Neural cell (in vitro differentiated cells): ENCODE results near the gene TBC1D8. TPM values are rescaled to one million over a fixed set of nuclear protein-coding genes. Genes with fewer than 3 reads are reported as not detected.

ENCODE experiments used
- H2AFZ ChIP-seq: fragments of 200-600, 300-800 bp; sonication (generic), shearing (Covaris generic); 2 replicates; pipeline ENCODE4 v1.6.0; 2014; ENCODE audit warnings: low read depth, mild to moderate bottlenecking, antibody characterized with exemption, low read length, moderate library complexity
- H3F3A ChIP-seq: fragments of 200-600 bp; shearing (Covaris generic); 2 replicates; pipeline ENCODE4 v1.6.1; 2016; ENCODE audit warnings: mild to moderate bottlenecking, moderate library complexity, mixed read lengths, antibody characterized with exemption, low read length; ENCODE audit not compliant: insufficient read depth, poor library complexity, severe bottlenecking
- H3K27ac ChIP-seq: fragments of 200-600, 300-800 bp; sonication (generic), shearing (Covaris generic); 2 replicates; pipeline ENCODE4 v1.5.1; 2014; ENCODE audit warnings: mild to moderate bottlenecking, low read length, moderate library complexity
- H3K27me3 ChIP-seq: fragments of 300-800, 200-600 bp; sonication (generic), shearing (Covaris generic); 2 replicates; pipeline ENCODE4 v1.6.0; 2014; ENCODE audit warnings: mild to moderate bottlenecking, low read depth, low read length, moderate library complexity; ENCODE audit not compliant: insufficient read depth
- H3K36me3 ChIP-seq: fragments of 300-800, 200-600 bp; sonication (generic), shearing (Covaris generic); 2 replicates; pipeline ENCODE4 v1.5.1; 2014; ENCODE audit warnings: mild to moderate bottlenecking, antibody characterized with exemption, low read length, moderate library complexity; ENCODE audit not compliant: insufficient read depth
- H3K4me2 ChIP-seq: fragments of 300-800, 200-600 bp; sonication (generic), shearing (Covaris generic); 2 replicates; pipeline ENCODE4 v1.6.0; 2014; ENCODE audit warnings: mild to moderate bottlenecking, low read length
- H3K4me3 ChIP-seq: fragments of 300-800, 200-600 bp; sonication (generic), shearing (Covaris generic); 2 replicates; pipeline ENCODE4 v1.5.1; 2014; ENCODE audit warnings: mild to moderate bottlenecking, low read length, moderate library complexity
- H3K79me2 ChIP-seq: fragments of 200-600 bp; shearing (Covaris generic); replicated peaks from 2 replicates; pipeline ENCODE4 v1.6.0; 2014; ENCODE audit warnings: mild to moderate bottlenecking, low read length, moderate library complexity; ENCODE audit not compliant: insufficient read depth
- H3K9ac ChIP-seq: fragments of 300-800, 200-600 bp; sonication (generic), shearing (Covaris generic); 2 replicates; pipeline ENCODE4 v1.6.1; 2016; ENCODE audit warnings: mild to moderate bottlenecking, low read length, mixed read lengths
- H3K9me2 ChIP-seq: fragments of 200-600 bp; shearing (Covaris generic); 2 replicates; pipeline ENCODE4 v1.6.1; 2016; ENCODE audit warnings: mild to moderate bottlenecking, low read length, mixed read lengths; ENCODE audit not compliant: insufficient read depth
- H3K9me3 ChIP-seq: fragments of 200-600, 300-800 bp; sonication (generic), shearing (Covaris generic); 2 replicates; pipeline ENCODE4 v1.6.1; 2016; ENCODE audit warnings: mild to moderate bottlenecking, mixed run types, low read length, moderate library complexity, mixed read lengths
- H4K20me1 ChIP-seq: fragments of 200-600 bp; shearing (Covaris generic); 2 replicates; pipeline ENCODE4 v1.6.1; 2016; ENCODE audit warnings: mild to moderate bottlenecking, mixed run types; ENCODE audit not compliant: insufficient read depth
- EP300 ChIP-seq: fragments of 450-650 bp; conservative IDR thresholded peaks from 2 replicates; pipeline ENCODE4 v1.6.1; 2014; ENCODE audit warnings: antibody characterized with exemption, mild to moderate bottlenecking, moderate library complexity; ENCODE audit not compliant: poor library complexity, severe bottlenecking
- EZH2 ChIP-seq: fragments of 200-600, 300-800 bp; shearing (Covaris generic), sonication (generic); IDR thresholded peaks from 2 replicates; pipeline ENCODE4 v1.6.1; 2014; ENCODE audit warnings: antibody characterized with exemption, low read length, borderline replicate concordance, mild to moderate bottlenecking; ENCODE audit not compliant: insufficient read depth, poor library complexity, severe bottlenecking
- MXI1 ChIP-seq: fragments of 450-650 bp; conservative IDR thresholded peaks from 2 replicates; pipeline ENCODE4 v1.6.1; 2014; ENCODE audit warnings: antibody characterized with exemption, mild to moderate bottlenecking; ENCODE audit not compliant: poor library complexity, severe bottlenecking
- POLR2AphosphoS5 ChIP-seq: IDR thresholded peaks from 2 replicates; pipeline ENCODE4 v1.6.1; 2012
- SMC3 ChIP-seq: fragments of 450-650 bp; conservative IDR thresholded peaks from 2 replicates; pipeline ENCODE4 v1.6.1; 2014; ENCODE audit warnings: antibody characterized with exemption, mild to moderate bottlenecking, moderate library complexity; ENCODE audit not compliant: poor library complexity
- TAF1 ChIP-seq: IDR thresholded peaks from 2 replicates; pipeline ENCODE4 v1.6.1; 2012; ENCODE audit warnings: low read depth
- polyA plus RNA-seq: library from polyadenylated mRNA; depleted of rRNA; stranded (reverse); fragments of >200 nt; gene quantifications from 2 replicates; pipeline ENCODE4 v1.2.3, GENCODE V29; 2014
- TF ChIP-seq, protein P1 (sequence below): fragments of 450-650 bp; IDR thresholded peaks from 2 replicates; pipeline ENCODE4 v1.5.1; 2014; ENCODE audit warnings: antibody characterized with exemption, mild to moderate bottlenecking, moderate library complexity; ENCODE audit not compliant: poor library complexity, severe bottlenecking
- TF ChIP-seq, protein P2 (sequence below): IDR thresholded peaks from 2 replicates; pipeline ENCODE4 v1.6.1; 2012; ENCODE audit warnings: borderline replicate concordance

TBC1D8 gene
- polyA plus RNA-seq, 1 donor from 2014 or later = 5.3 TPM

DNA sequence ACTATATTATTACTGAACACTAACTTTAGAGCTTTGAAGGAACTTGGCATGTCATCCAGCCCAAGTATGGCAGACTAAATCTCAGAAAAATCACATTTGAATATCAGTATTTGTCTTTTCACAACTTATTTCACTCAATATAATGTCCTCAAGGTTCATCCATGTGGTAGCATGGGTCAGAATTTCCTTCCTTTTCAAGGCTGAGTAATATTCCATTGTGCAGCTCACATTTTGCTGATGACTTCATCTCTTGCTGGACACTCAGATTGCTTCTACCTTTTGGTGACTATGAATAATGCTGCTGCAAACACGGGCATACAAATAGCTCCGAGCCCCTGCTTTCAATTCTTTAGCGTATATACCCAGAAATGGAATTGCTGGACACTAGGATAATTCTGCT lies 102.4 kb downstream of the TBC1D8 start:
- no peak overlapping the region for H3K4me3 ChIP-seq
- no peak overlapping the region for H3K9ac ChIP-seq
- no peak overlapping the region for H2AFZ ChIP-seq
- H3F3A ChIP-seq = no peaks in the 10 kb centered on the region
- no peaks in the 10 kb centered on the region for H3K79me2 ChIP-seq
- TF ChIP-seq EP300 (no peak), EZH2 (no peak), SMC3 (no peak), MXI1 (no peak)
- TF ChIP-seq, protein P1, sequence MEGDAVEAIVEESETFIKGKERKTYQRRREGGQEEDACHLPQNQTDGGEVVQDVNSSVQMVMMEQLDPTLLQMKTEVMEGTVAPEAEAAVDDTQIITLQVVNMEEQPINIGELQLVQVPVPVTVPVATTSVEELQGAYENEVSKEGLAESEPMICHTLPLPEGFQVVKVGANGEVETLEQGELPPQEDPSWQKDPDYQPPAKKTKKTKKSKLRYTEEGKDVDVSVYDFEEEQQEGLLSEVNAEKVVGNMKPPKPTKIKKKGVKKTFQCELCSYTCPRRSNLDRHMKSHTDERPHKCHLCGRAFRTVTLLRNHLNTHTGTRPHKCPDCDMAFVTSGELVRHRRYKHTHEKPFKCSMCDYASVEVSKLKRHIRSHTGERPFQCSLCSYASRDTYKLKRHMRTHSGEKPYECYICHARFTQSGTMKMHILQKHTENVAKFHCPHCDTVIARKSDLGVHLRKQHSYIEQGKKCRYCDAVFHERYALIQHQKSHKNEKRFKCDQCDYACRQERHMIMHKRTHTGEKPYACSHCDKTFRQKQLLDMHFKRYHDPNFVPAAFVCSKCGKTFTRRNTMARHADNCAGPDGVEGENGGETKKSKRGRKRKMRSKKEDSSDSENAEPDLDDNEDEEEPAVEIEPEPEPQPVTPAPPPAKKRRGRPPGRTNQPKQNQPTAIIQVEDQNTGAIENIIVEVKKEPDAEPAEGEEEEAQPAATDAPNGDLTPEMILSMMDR = no peak
- TF ChIP-seq, protein P2, sequence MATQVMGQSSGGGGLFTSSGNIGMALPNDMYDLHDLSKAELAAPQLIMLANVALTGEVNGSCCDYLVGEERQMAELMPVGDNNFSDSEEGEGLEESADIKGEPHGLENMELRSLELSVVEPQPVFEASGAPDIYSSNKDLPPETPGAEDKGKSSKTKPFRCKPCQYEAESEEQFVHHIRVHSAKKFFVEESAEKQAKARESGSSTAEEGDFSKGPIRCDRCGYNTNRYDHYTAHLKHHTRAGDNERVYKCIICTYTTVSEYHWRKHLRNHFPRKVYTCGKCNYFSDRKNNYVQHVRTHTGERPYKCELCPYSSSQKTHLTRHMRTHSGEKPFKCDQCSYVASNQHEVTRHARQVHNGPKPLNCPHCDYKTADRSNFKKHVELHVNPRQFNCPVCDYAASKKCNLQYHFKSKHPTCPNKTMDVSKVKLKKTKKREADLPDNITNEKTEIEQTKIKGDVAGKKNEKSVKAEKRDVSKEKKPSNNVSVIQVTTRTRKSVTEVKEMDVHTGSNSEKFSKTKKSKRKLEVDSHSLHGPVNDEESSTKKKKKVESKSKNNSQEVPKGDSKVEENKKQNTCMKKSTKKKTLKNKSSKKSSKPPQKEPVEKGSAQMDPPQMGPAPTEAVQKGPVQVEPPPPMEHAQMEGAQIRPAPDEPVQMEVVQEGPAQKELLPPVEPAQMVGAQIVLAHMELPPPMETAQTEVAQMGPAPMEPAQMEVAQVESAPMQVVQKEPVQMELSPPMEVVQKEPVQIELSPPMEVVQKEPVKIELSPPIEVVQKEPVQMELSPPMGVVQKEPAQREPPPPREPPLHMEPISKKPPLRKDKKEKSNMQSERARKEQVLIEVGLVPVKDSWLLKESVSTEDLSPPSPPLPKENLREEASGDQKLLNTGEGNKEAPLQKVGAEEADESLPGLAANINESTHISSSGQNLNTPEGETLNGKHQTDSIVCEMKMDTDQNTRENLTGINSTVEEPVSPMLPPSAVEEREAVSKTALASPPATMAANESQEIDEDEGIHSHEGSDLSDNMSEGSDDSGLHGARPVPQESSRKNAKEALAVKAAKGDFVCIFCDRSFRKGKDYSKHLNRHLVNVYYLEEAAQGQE = no peak
- H3K9me3 ChIP-seq = no peaks in the 10 kb centered on the region
- H3K27me3 ChIP-seq = no peaks in the 10 kb centered on the region
- H4K20me1 ChIP-seq = no peaks in the 10 kb centered on the region
- no peaks in the 10 kb centered on the region for H3K9me2 ChIP-seq
- no peak overlapping the region for H3K27ac ChIP-seq
- no peak overlapping the region for H3K4me2 ChIP-seq
- no peaks in the 10 kb centered on the region for H3K36me3 ChIP-seq

DNA sequence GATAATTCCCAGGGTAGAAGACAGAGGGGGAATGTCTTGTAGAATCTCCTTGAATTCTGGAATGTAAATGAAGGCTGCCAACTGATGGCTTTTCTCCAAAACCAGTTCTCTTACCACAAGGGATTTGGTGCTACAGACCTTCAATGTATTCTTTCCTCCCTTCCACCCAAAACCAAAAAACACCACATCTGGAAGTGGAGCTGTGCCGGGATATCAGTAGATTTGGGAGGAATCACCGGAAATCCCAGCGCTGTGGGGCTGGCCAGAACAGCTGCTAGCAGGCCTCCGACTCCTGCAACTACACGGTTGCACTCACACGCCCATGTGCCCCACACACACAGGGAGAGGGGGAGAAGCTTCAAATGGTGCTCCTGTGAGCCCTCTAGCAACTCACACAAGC lies 103.4 kb downstream of the TBC1D8 start:
- Histone ChIP-seq H3K27ac (no peak overlapping the region), H3K4me2 (no peak overlapping the region), H4K20me1 (no peaks in the 10 kb centered on the region), H3K9ac (no peak overlapping the region), H3K36me3 (no peaks in the 10 kb centered on the region), H2AFZ (no peak overlapping the region), H3F3A (no peaks in the 10 kb centered on the region), H3K4me3 (no peak overlapping the region), H3K79me2 (no peaks in the 10 kb centered on the region), H3K27me3 (no peaks in the 10 kb centered on the region), H3K9me2 (no peaks in the 10 kb centered on the region), H3K9me3 (no peaks in the 10 kb centered on the region)
- no peak for TF ChIP-seq POLR2AphosphoS5

DNA sequence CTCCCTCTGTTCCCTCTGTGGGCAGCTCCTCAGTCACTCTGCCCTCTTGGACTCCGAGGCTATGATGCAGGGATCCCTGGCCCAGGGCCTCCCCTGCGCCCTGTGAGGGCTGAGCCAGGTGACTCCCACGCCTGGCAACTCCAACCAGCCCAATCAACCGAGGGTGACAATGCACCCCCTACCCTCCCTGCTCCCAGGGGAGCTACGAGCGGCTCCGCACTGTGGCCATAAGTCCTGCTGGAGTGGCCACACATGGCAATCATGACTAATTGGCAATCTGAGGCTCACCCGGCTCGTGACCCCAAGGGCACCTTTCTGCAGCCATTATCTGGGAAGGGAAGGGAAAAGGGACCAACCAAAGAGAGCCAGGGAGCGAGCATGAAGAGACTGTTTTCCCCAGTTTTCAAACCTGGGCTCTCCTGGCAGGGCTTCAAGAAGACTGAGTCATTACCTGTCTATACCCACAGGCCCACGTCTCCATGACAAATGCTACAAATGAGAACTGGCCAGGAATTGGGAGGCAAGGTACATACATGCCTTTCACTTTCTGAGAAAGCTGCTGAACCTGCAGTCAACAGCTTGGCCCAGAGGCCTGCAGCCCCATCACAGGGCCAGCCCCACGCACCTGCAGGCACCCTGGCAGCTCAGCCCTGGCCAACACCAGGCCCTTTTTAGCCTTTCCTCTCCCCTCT lies 104.0 kb downstream of the TBC1D8 start:
- no peaks in the 10 kb centered on the region for H3K36me3 ChIP-seq
- H3K9me3 ChIP-seq = no peaks in the 10 kb centered on the region
- H3K27ac ChIP-seq = no peak overlapping the region
- TF ChIP-seq, protein P2 = no peak
- no peak for TF ChIP-seq EP300
- no peak for TF ChIP-seq TAF1
- TF ChIP-seq, protein P1 = no peak
- no peak for TF ChIP-seq MXI1
- TF ChIP-seq POLR2AphosphoS5 = no peak
- no peak overlapping the region for H3K4me3 ChIP-seq
- no peaks in the 10 kb centered on the region for H4K20me1 ChIP-seq
- no peak overlapping the region for H3K4me2 ChIP-seq
- H3K9me2 ChIP-seq = no peaks in the 10 kb centered on the region
- H3K27me3 ChIP-seq = no peaks in the 10 kb centered on the region
- no peak overlapping the region for H2AFZ ChIP-seq
- no peaks in the 10 kb centered on the region for H3K79me2 ChIP-seq
- no peaks in the 10 kb centered on the region for H3F3A ChIP-seq
- H3K9ac ChIP-seq = no peak overlapping the region
